Ureter (tissue), 1 donor: ENCODE measurements around the gene GNB1. TPM values are rescaled to one million over a fixed set of nuclear protein-coding genes. Genes with fewer than 3 reads are reported as not detected.
"Not testable (repeated sequence)": the region's sequence is repeated elsewhere in the genome, so short reads cannot be mapped to it uniquely, and the experiment has no call there.

Experiments used
- DNase-seq: peaks from one replicate; pipeline ENCODE4 v3.0.0-alpha.2; 2020; ENCODE audit warnings: low spot score
- total RNA-seq: library from RNA; stranded (reverse); gene quantifications from one replicate; pipeline ENCODE4 v1.2.4, GENCODE V29; 2023
- donor health status: DM: yes; HTN: yes; CAD: no.

GNB1 gene
- total RNA-seq, 1 donor from 2014 or later = 304 TPM

- peak; percentile 74 for DNase-seq
Observed at GRCh38 chr1:1891349-1892078, 627 bp upstream of the GNB1 start.

GRCh38 chr1:1889847-1890505, 911 bp downstream of the GNB1 start:
- DNase-seq = no peak

GRCh38 chr1:1889090-1889750, 1.7 kb downstream of the GNB1 start:
- DNase-seq = no peak

- DNase-seq = not testable (repeated sequence)
Observed at GRCh38 chr1:1883890-1884289, 7.0 kb downstream of the GNB1 start.

GRCh38 chr1:1883092-1883873, 7.6 kb downstream of the GNB1 start:
- DNase-seq = no peak

- DNase-seq = no peak
Observed at GRCh38 chr1:1881727-1882126, 9.2 kb downstream of the GNB1 start.

GRCh38 chr1:1880617-1881312, 10.1 kb downstream of the GNB1 start:
- DNase-seq = no peak

- no peak for DNase-seq
Observed at GRCh38 chr1:1879942-1880341, 10.9 kb downstream of the GNB1 start.

GRCh38 chr1:1877865-1878436, 12.9 kb downstream of the GNB1 start:
- no peak for DNase-seq

- no peak for DNase-seq
Observed at GRCh38 chr1:1876335-1876930, 14.5 kb downstream of the GNB1 start.

GRCh38 chr1:1875932-1876331, 15.0 kb downstream of the GNB1 start:
- DNase-seq = no peak

- no peak for DNase-seq
Observed at GRCh38 chr1:1874901-1875300, 16.0 kb downstream of the GNB1 start.

- no peak for DNase-seq
Observed at GRCh38 chr1:1873186-1873585, 17.7 kb downstream of the GNB1 start.

GRCh38 chr1:1872329-1872994, 18.4 kb downstream of the GNB1 start:
- no peak for DNase-seq

GRCh38 chr1:1869469-1869868, 21.4 kb downstream of the GNB1 start:
- no peak for DNase-seq

GRCh38 chr1:1867164-1867563, 23.7 kb downstream of the GNB1 start:
- DNase-seq = no peak

- no peak for DNase-seq
Observed at GRCh38 chr1:1862905-1863547, 27.9 kb downstream of the GNB1 start.

- not testable (repeated sequence) for DNase-seq
Observed at GRCh38 chr1:1861761-1862310, 29.1 kb downstream of the GNB1 start.

GRCh38 chr1:1861339-1861730, 29.6 kb downstream of the GNB1 start:
- DNase-seq = no peak
